ENCODE data around the gene TLX3. TPM values are rescaled to one million over a fixed set of nuclear protein-coding genes. Genes with fewer than 3 reads are reported as not detected.
A peak's percentile ranks its signal among the peaks of the same experiment; 100 is the strongest.

The TLX3 gene
- total RNA-seq, 2 donors from 2014 or later = not detected

GRCh38 chr5:171310212-171310818, 1.3 kb downstream of the TLX3 start:
- H3K27ac Mint-ChIP-seq = no peak overlapping the region
- DNase-seq (ENCODE audit: low spot score) = no peak
- H3K4me1 Mint-ChIP-seq (ENCODE audit: low read depth in 2 of 2) = peaks cover 15 to 30% of the 10 kb centered on the region in 2 donors
- peaks cover 7% of the 10 kb centered on the region for H3K36me3 Mint-ChIP-seq
- H3K4me3 Mint-ChIP-seq = peak overlapping the region; percentile 36
- ATAC-seq = no peak
- no peaks in the 10 kb centered on the region for H3K9me3 Mint-ChIP-seq
- peaks cover 40 to 56% of the 10 kb centered on the region in 2 donors for H3K27me3 Mint-ChIP-seq

DNA sequence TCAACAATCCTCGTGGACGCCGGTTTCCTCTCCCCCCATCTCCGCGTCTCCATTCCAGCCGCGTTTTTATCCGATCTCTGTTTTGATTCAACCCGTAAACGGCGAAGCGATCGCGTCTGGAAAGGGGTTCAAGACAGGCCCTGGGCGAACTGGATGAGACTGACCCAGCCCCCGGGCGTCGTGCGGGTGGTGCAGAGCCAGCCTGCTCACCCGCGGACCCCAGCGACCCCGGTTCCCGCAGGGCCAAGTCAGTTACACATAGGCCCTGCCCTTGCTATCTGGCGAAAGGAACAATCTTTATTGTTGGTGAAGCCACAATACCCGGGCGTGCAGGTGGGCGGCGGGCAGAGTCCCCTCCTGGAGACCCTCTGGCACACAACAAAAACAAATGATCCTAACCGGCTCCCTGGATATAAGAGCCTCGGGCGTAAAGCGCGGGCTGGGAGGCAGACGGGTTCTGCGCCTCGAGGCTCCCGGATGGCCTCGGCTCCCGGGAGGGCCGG, 1.8 kb downstream of the TLX3 start:
- Mint-ChIP-seq H3K27ac (no peak overlapping the region), H3K9me3 (no peaks in the 10 kb centered on the region)
- no peak for ATAC-seq

DNA sequence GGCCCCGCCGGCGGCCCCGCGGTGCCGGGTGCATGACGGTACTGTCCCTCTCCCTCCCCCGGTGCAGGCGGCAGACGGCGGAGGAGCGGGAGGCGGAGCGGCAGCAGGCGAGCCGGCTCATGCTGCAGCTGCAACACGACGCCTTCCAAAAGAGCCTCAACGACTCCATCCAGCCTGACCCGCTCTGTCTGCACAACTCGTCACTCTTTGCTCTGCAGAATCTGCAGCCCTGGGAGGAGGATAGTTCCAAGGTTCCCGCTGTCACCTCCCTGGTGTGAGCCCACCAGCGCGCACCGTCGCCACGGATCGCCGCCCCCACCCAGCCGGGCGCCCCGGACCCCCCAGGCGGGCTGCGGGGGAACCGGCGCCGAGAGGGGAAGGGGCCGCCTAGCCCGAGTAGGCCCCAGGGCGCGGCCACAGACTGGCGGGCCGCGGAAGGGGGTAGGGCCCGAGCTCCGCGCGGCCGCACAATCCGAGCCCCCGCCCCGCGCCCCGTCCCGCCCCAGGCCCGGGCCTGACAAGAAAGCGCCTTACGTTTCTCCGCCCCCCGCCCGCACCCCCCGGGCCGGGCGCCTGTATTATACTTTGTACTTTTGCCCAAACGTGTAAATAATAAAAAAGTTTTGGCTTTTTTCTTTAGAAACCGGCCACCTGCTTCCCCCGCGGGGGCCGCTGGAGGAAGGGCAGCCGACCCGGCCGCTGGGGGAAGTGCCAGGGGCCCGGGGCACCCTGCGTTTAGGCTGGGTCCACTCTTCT, 2.5 kb downstream of the TLX3 start:
- Mint-ChIP-seq H3K9me3 (no peaks in the 10 kb centered on the region), H3K27me3 (peaks cover 38 to 45% of the 10 kb centered on the region in 2 donors), H3K4me1 (ENCODE audit: low read depth in 2 of 2) (peaks cover 15 to 30% of the 10 kb centered on the region in 2 donors), H3K4me3 (peak overlapping the region; percentile 36), H3K36me3 (peaks cover 7% of the 10 kb centered on the region), H3K27ac (no peak overlapping the region)
- DNase-seq (ENCODE audit: low spot score) = no peak
- ATAC-seq = no peak

More for the DNA sequence above, 1.8 kb downstream of the TLX3 start:
- peaks cover 15 to 30% of the 10 kb centered on the region in 2 donors for H3K4me1 Mint-ChIP-seq (ENCODE audit: low read depth in 2 of 2)
- peaks cover 38 to 51% of the 10 kb centered on the region in 2 donors for H3K27me3 Mint-ChIP-seq
- DNase-seq (ENCODE audit: low spot score) = no peak
- H3K36me3 Mint-ChIP-seq = peaks cover 7% of the 10 kb centered on the region
- H3K4me3 Mint-ChIP-seq = peak overlapping the region; percentile 36

DNA sequence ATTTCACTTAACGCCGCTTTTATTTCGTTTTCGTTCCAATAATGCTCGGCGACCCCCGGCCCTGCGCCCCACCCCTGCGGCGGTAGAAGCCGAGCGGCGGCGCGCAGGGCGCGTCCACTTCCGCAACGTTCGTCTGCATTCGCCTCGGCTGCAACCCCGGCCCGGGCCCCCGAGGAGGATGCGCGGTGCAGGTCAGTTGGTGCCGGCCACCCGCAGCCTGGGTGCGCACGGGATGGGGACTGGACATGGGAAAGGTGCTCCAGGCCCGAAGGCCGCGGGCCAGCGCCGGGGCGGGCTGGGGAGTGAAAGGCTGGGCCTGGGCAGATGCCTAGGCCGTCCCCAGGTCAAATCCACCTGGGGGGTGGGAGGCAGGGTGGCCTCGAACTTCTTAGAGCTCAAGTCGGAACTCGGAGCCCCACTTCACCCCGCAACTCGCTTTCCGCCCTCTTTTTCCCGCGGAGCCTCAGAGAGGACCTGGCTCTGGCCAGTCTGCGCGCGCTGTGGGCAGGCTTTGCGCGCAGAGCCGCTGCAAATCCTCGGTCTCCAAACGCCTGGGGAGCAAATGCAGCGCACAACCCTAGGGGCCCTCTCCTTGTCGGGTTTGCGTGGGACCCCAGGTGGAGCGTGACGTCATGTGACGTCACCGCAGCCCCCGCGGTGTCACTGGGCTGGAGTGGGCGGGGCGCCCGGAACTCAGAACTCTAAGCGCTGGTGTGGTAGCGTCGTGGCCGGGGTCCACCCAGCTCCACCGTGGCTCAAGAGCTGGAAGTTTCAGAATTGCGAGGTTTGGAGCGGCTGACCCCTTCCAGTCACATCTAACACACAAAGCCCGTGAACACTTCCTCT, 3.3 kb downstream of the TLX3 start:
- peaks cover 41 to 47% of the 10 kb centered on the region in 2 donors for H3K27me3 Mint-ChIP-seq
- peaks cover 7% of the 10 kb centered on the region for H3K36me3 Mint-ChIP-seq
- no peaks in the 10 kb centered on the region for H3K9me3 Mint-ChIP-seq
- peak overlapping the region in 1 of 2 donors; percentile 12 for H3K27ac Mint-ChIP-seq
- peaks cover 14 to 27% of the 10 kb centered on the region in 2 donors for H3K4me1 Mint-ChIP-seq (ENCODE audit: low read depth in 2 of 2)
- no peak for DNase-seq (ENCODE audit: low spot score)
- H3K4me3 Mint-ChIP-seq = peak overlapping the region; percentile 84
- ATAC-seq = no peak

- ATAC-seq (no peak), DNase-seq (ENCODE audit: low spot score) (no peak)
- Mint-ChIP-seq H3K9me3 (no peaks in the 10 kb centered on the region), H3K4me1 (ENCODE audit: low read depth in 2 of 2) (peaks cover 9 to 20% of the 10 kb centered on the region in 2 donors), H3K4me3 (peak overlapping the region; percentile 84), H3K27ac (no peak overlapping the region), H3K27me3 (peaks cover 43 to 47% of the 10 kb centered on the region in 2 donors), H3K36me3 (peaks cover 7% of the 10 kb centered on the region)
These were observed 4.6 kb downstream of the TLX3 start for GRCh38 chr5:171313481-171314206.

GRCh38 chr5:171314728-171315385, 5.8 kb downstream of the TLX3 start:
- no peak for ATAC-seq
- Mint-ChIP-seq H3K4me3 (no peak overlapping the region), H3K9me3 (no peaks in the 10 kb centered on the region), H3K4me1 (ENCODE audit: low read depth in 2 of 2) (peaks cover 9 to 17% of the 10 kb centered on the region in 2 donors), H3K36me3 (peaks cover 7% of the 10 kb centered on the region), H3K27me3 (peaks cover 46 to 51% of the 10 kb centered on the region in 2 donors), H3K27ac (no peak overlapping the region)
- no peak for DNase-seq (ENCODE audit: low spot score)

- Mint-ChIP-seq H3K4me3 (no peak overlapping the region), H3K4me1 (ENCODE audit: low read depth in 2 of 2) (peaks cover 9 to 15% of the 10 kb centered on the region in 2 donors), H3K27ac (no peak overlapping the region), H3K27me3 (peaks cover 42 to 53% of the 10 kb centered on the region in 2 donors), H3K9me3 (no peaks in the 10 kb centered on the region), H3K36me3 (peaks cover 7% of the 10 kb centered on the region)
- DNase-seq (ENCODE audit: low spot score) (no peak), ATAC-seq (no peak)
These were observed 6.4 kb downstream of the TLX3 start for GRCh38 chr5:171315386-171315891.

- H3K36me3 Mint-ChIP-seq = peaks cover 7% of the 10 kb centered on the region
- H3K27me3 Mint-ChIP-seq = peaks cover 39 to 51% of the 10 kb centered on the region in 2 donors
- no peaks in the 10 kb centered on the region for H3K9me3 Mint-ChIP-seq
- H3K4me3 Mint-ChIP-seq = no peak overlapping the region
- H3K4me1 Mint-ChIP-seq (ENCODE audit: low read depth in 2 of 2) = peaks cover 9 to 10% of the 10 kb centered on the region in 2 donors
- H3K27ac Mint-ChIP-seq = no peak overlapping the region
- ATAC-seq = no peak
- DNase-seq (ENCODE audit: low spot score) = no peak
These were observed 6.8 kb downstream of the TLX3 start for GRCh38 chr5:171315925-171316257.

DNA sequence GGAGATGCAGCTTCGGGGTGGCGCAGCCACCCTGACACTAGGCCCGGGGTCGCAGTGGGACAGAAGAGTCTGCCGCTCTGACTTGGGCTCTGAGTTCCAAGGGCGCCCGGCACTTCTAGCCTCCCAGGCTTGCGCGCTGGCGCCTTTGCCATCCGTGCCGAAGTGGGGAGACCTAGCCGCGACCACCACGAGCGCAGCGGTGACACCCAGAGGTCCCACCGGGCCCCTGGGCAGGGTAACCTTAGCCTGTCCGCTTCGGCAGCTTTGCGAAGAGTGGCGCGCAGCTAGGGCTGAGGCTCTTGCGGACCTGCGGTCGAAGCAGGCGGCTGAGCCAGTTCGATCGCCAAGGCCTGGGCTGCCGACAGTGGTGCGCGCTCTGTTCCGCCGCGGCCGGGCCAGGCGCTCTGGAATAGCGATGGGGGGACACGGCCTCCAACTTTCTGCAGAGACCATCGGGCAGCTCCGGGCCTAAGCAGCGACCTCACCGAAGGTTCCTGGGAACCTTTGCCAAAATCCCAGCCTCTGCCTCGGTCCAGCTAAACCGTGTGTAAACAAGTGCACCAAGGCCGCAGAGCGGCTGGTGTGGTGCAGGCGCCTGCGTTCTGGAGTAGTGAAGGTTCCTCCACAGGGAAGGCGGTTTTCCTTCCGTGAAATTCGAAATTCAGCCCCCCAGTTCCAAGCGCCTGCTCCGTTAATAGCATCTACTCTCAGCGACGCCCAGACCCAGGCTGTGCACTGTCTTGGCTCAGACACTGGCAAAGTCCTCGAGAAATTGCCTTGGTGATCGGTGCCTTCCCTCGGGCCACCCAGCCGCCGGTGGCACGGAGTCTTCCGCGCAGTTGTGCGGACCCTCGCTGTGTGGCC, 7.4 kb downstream of the TLX3 start:
- no peak for DNase-seq (ENCODE audit: low spot score)
- peaks cover 7% of the 10 kb centered on the region for H3K36me3 Mint-ChIP-seq
- no peaks in the 10 kb centered on the region for H3K9me3 Mint-ChIP-seq
- H3K4me3 Mint-ChIP-seq = no peak overlapping the region
- H3K4me1 Mint-ChIP-seq (ENCODE audit: low read depth in 2 of 2) = peaks cover 9 to 10% of the 10 kb centered on the region in 2 donors
- H3K27ac Mint-ChIP-seq = no peak overlapping the region
- ATAC-seq = peak in 1 of 2 donors; percentile 19
- peaks cover 43 to 52% of the 10 kb centered on the region in 2 donors for H3K27me3 Mint-ChIP-seq

GRCh38 chr5:171317230-171317629, 8.2 kb downstream of the TLX3 start:
- DNase-seq (ENCODE audit: low spot score) = no peak
- Mint-ChIP-seq H3K27me3 (peaks cover 47 to 60% of the 10 kb centered on the region in 2 donors), H3K36me3 (peaks cover 7% of the 10 kb centered on the region), H3K9me3 (no peaks in the 10 kb centered on the region), H3K4me3 (no peak overlapping the region), H3K4me1 (ENCODE audit: low read depth in 2 of 2) (peaks cover 9 to 10% of the 10 kb centered on the region in 2 donors), H3K27ac (no peak overlapping the region)
- ATAC-seq = no peak

DNA sequence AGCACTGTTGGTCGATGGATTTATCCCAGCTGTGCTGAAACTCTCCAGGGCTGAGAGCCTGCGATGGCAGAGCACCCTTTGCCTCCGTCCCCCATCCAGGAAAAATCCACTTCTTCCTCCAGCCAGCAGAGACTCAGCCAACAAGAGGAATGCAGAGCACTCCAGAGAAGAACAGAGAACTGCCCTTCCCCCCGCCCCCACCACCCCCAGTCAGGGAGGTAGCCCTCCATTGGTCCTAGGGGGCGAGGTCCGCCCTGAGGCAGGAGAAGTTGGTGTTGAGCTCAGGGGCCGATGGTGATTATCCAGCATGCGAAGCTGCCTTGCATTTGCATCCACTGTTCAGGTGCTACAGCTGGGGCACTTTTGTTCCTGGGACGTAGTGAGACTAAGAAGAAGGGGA, 9.0 kb downstream of the TLX3 start:
- DNase-seq (ENCODE audit: low spot score) (no peak), ATAC-seq (no peak)
- Mint-ChIP-seq H3K4me1 (ENCODE audit: low read depth in 2 of 2) (peaks cover 4 to 7% of the 10 kb centered on the region in 2 donors), H3K36me3 (peaks cover 3% of the 10 kb centered on the region), H3K27me3 (peaks cover 48 to 62% of the 10 kb centered on the region in 2 donors), H3K4me3 (no peak overlapping the region), H3K9me3 (no peaks in the 10 kb centered on the region), H3K27ac (no peak overlapping the region)

DNA sequence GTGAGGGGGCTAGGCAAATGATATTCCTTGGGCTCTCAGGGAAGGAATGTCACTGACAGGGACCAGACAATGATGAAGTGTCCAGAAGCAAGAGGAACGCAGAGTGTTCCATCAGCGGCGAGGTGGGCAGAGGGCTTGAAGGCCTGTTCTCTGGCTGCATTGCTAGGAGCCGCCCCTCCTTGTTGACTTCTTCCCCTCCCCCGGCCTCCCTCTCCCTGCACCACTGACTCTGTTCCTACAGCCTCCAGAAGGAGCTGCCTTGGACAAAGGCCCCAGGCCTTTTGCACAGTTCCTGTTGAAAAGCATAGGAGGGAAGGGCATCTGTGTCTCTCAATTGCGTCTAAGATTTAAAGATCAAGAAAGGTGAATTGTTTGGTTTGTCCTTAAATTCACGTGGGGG, 12.4 kb downstream of the TLX3 start:
- H3K4me3 Mint-ChIP-seq = no peak overlapping the region
- H3K36me3 Mint-ChIP-seq = no peaks in the 10 kb centered on the region
- no peak overlapping the region for H3K27ac Mint-ChIP-seq
- no peak for ATAC-seq
- DNase-seq (ENCODE audit: low spot score) = no peak
- no peaks in the 10 kb centered on the region for H3K4me1 Mint-ChIP-seq (ENCODE audit: low read depth in 2 of 2)
- peaks cover 44 to 56% of the 10 kb centered on the region in 2 donors for H3K27me3 Mint-ChIP-seq
- H3K9me3 Mint-ChIP-seq = no peaks in the 10 kb centered on the region

Measured in natural killer cell treated with Interleukin-12 subunit alpha and Interleukin-12 subunit beta and Interleukin-15 and Interleukin-18, amount 100 ng/mL, for 72 hours (primary cell).